ENCODE measurements around the gene DNAI1.

The DNAI1 gene

GRCh38 chr9:34558919-34559623 is 100.5 kb downstream of the DNAI1 start:
- DNase-seq (ENCODE audit: low spot score) = no peak

DNA sequence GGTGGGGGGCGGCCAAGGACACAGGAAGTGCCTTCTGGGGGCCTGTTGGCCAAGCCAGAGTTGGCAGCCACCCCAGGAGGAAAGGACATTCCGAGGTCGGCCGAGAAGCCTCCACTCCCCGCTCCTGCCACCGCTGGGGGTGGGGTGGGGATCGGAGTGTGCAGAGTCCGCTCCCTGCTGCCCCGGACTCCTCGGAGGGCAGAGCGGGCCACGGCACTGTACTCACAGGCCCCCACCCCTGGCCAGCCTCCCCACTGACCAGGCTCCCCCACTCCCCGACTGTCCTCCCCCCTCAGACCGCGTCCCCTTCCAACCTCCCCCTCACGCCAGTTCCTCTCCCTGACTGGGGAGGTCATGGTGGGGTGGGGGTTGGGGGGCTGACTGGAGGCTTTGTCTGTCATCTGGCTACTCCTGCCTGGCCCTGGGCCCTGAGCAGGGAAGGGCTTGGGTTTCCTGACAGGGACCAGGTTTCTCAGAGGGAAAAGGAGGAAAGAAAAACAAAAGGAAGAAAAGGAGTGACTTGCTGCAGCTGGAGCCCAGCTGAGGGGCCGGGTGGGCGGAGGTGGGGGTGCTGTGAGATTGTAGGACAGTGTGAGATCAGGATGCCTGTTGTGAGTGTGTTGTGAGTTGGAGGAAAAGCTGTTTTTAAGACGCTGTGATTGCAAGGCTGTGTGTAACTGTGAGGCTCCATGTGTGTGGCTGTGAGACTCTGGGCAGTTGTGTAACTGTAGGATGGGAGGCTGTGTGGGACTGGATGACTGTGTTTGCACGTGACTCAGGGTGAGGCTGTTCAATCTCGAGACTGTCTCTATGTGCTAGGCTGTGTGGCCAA is 101.2 kb downstream of the DNAI1 start:
- DNase-seq (ENCODE audit: low spot score) = no peak

GRCh38 chr9:34560599-34561214 is 102.1 kb downstream of the DNAI1 start:
- no peak for DNase-seq (ENCODE audit: low spot score)

- DNase-seq (ENCODE audit: low spot score) = no peak
Measured at GRCh38 chr9:34562135-34562745, 103.6 kb downstream of the DNAI1 start.

GRCh38 chr9:34563262-34563661 is 104.7 kb downstream of the DNAI1 start:
- DNase-seq (ENCODE audit: low spot score) = no peak

DNA sequence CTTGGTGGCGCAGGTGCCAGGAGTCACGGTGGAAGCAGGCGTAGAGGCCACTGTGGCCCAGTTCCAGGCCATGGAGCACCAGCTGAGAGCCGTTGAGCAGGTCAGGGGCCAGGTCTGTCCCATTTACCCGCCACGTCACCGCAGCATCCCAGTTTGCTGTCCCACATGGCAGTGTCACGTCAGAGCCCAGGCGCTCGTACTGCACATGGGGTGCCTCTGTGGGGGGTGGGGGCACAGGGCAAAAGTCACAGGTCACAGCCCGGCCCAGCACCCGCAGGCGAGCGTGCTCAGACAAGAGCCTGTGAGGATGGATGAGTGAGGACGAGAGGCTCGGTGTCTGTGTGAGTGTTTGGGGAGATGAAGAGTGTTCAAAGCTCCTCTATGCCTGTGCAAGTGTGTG is 106.0 kb downstream of the DNAI1 start:
- no peak for DNase-seq (ENCODE audit: low spot score)

DNA sequence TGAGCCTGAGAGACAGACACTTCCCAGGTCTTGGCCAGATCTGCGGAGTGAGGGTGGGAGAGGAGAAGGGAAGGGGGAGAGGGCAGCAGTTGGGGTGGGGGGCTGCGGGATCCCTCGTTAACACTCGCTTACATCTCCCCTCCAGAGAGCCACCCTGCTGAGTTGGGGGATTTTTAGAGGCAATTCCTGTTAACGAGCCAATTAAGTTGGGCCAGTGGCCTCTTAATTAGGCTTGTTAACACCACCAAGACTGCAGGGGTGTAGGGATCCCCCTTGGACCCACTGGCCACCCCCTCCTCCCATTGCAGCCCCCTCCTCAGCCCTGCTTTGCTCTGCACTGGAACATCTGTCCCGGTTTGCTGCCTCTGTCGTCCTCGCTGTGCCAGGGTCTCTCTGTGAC is 107.3 kb downstream of the DNAI1 start:
- DNase-seq (ENCODE audit: low spot score) = no peak

GRCh38 chr9:34566322-34566721 is 107.7 kb downstream of the DNAI1 start:
- DNase-seq (ENCODE audit: low spot score) = no peak

- DNase-seq (ENCODE audit: low spot score) = no peak
Measured at GRCh38 chr9:34566972-34567371, 108.4 kb downstream of the DNAI1 start.

DNA sequence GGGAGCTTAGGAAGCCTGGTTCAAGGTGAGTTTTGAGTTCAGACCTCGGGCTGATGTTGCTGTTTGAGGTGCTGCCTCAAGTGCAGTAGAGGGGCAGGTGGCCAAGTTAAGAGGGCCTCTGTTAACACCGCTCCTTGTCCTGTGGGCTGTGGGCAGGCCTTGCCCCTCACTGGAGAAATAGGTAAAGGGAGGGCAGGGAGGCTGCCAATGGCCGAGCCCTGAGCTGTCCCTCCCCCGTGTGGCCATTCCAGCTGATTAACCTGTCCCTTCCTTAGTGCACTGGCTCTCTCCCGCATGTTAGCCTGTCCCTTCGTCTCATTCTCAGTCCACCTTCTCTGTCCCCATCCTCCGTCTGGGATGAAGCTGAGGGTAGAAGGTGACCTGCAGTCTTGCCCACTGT is 109.5 kb downstream of the DNAI1 start:
- DNase-seq (ENCODE audit: low spot score) = no peak

- no peak for DNase-seq (ENCODE audit: low spot score)
Measured at GRCh38 chr9:34568774-34569173, 110.2 kb downstream of the DNAI1 start.

DNA sequence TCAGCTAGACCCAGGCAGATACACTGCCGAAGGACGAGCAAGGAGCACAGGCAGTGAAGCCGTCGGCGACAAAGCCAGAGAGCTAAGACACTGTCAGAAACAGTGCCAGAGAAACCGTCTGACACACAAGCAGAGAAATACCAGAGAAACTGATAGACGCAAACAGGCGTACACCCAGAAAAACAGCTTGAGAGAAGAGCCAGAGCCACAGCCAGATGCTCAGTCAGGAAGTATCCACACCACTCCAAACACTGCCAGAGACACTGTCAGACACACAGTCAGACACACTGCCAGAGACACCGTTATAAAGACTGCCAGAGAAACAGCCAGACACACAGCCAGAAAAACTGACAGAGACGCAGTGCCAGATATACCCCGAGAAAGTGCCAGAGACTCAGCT is 111.8 kb downstream of the DNAI1 start:
- no peak for DNase-seq (ENCODE audit: low spot score)

Data from CD4-positive, alpha-beta T cell treated with Interleukin-6 at 100 ng/mL for 8 hours (primary cell).